HEK293T (cell line): Measurements from ENCODE around the gene TFG.

Experiments used
- ARNT ChIP-seq: fragments of 450-650 bp; IDR thresholded peaks from 2 replicates; pipeline ENCODE4 v1.6.1; 2017; ENCODE audit warnings: mild to moderate bottlenecking
- BHLHE40 ChIP-seq: fragments of 450-650 bp; IDR thresholded peaks from 2 replicates; pipeline ENCODE4 v1.6.1; 2016; ENCODE audit warnings: mild to moderate bottlenecking, moderate library complexity, borderline replicate concordance
- CTBP1 ChIP-seq: fragments of 450-650 bp; IDR thresholded peaks from 2 replicates; pipeline ENCODE4 v1.6.1; 2016; ENCODE audit warnings: borderline replicate concordance
- ELF4 ChIP-seq: fragments of 450-650 bp; IDR thresholded peaks from 2 replicates; pipeline ENCODE4 v1.6.1; 2017; ENCODE audit warnings: antibody characterized with exemption
- FOXA1 ChIP-seq: fragments of 450-650 bp; IDR thresholded peaks from 2 replicates; pipeline ENCODE4 v1.6.1; 2016; ENCODE audit warnings: mild to moderate bottlenecking
- FOXM1 ChIP-seq: fragments of 450-650 bp; IDR thresholded peaks from 2 replicates; pipeline ENCODE4 v1.6.1; 2017; ENCODE audit warnings: mild to moderate bottlenecking, borderline replicate concordance
- L3MBTL2 ChIP-seq: fragments of 450-650 bp; conservative IDR thresholded peaks from 2 replicates; pipeline ENCODE4 v1.6.1; 2016; ENCODE audit warnings: mild to moderate bottlenecking
- NFRKB ChIP-seq: fragments of 450-650 bp; IDR thresholded peaks from 2 replicates; pipeline ENCODE4 v1.6.1; 2016; ENCODE audit warnings: mild to moderate bottlenecking, moderate library complexity
- SP1 ChIP-seq: fragments of 450-650 bp; IDR thresholded peaks from 2 replicates; pipeline ENCODE4 v1.6.1; 2017
- SUZ12 ChIP-seq: fragments of 450-650 bp; IDR thresholded peaks from 2 replicates; pipeline ENCODE4 v1.6.1; 2016; ENCODE audit warnings: mild to moderate bottlenecking
- TARDBP ChIP-seq: fragments of 450-650 bp; IDR thresholded peaks from 2 replicates; pipeline ENCODE4 v1.6.1; 2016
- ZNF384 ChIP-seq: fragments of 450-650 bp; IDR thresholded peaks from 2 replicates; pipeline ENCODE4 v1.6.1; 2016
- TF ChIP-seq, protein P1 (sequence below): fragments of 450-650 bp; IDR thresholded peaks from 2 replicates; pipeline ENCODE4 v1.6.1; 2016

DNA sequence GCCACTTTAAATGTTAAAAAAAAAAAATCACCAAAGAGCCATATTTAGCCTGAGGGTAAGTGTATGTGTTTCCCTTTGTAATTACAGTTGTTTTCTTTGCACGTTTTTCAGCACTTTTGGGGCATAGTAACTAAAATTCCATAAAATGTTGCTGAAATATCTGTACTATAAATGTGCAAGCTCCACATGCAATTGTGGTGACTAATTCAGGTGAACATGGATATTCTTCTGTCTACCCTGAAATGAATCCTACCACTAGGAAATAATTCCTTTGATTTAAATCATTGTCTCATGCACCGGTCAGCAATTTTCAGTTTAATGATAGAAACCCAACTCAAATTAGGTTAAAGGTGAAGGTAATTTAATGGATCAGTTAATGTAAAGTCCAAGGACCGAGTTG, 13.1 kb upstream of the TFG start:
- TF ChIP-seq ZNF384 (no peak), CTBP1 (no peak), SUZ12 (no peak), FOXM1 (no peak), BHLHE40 (no peak), NFRKB (no peak), L3MBTL2 (no peak), FOXA1 (no peak), ELF4 (no peak), SP1 (no peak), ARNT (no peak), TARDBP (no peak)
- TF ChIP-seq, protein P1, sequence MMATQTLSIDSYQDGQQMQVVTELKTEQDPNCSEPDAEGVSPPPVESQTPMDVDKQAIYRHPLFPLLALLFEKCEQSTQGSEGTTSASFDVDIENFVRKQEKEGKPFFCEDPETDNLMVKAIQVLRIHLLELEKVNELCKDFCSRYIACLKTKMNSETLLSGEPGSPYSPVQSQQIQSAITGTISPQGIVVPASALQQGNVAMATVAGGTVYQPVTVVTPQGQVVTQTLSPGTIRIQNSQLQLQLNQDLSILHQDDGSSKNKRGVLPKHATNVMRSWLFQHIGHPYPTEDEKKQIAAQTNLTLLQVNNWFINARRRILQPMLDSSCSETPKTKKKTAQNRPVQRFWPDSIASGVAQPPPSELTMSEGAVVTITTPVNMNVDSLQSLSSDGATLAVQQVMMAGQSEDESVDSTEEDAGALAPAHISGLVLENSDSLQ: no peak
